NCI-H1092 treated with DMSO at 0.1 percent for 48 hours (cell line): Measurements from ENCODE around the gene SEC63.
A peak's percentile ranks its signal among the peaks of the same experiment; 100 is the strongest.
"Not testable (repeated sequence)": the region's sequence is repeated elsewhere in the genome, so short reads cannot be mapped to it uniquely, and the experiment has no call there.

Experiments used
- DNase-seq: peaks from one replicate; lab custom pipeline; 2025; lab: John Stamatoyannopoulos, UW

SEC63 gene

DNA sequence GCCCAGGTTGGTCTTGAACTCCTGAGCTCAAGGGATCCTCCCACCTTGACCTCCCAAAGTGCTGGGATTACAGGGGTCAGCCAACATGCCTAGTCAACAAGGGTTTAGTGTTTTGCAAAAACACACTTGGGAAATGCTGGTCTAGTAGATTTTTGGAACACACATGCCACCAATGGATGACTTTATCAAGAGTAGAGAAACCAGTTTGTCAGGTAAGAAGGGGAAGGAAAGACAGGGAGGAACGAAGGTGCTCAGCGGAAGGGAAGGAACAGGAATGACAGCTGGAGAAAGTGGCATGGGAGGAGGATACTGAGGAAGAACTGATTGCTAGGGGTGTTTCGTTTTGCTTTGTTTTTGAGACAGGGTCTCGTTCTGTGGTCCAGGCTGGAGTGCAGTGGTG lies 15.6 kb upstream of the SEC63 start:
- DNase-seq, result no peak

DNA sequence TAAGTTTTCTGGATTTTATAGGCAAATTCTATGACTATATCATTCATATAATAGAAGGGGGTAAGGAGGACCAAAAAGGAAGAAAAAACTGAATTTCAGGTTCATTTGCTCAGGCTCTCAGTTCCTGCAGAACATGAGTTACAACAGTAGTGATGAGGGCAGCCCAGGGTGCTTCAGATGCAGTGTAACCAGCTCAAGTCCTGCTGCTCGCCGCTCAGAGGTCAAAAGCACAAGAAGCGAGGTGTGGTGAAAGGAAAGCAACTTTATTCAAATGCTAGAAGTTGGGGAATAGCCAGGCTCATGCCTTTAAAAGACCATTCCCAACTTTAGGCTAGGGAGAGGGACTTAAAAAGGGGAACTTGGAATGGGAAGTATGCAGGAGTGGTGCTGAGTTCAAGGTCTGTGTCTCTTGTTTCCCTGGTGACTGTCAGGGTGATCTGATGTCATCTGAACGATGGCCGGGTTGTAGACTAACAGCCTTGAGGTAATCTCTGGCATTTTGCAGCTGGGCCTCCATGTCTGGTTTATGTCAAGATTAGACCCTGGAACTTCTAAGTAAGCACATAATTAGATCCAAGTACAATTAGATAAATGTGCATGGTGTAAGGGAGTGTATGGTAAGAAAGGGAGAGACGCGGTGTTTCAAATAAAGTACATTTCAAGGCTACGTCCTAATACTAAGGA lies 14.5 kb upstream of the SEC63 start:
- no peak for DNase-seq

DNA sequence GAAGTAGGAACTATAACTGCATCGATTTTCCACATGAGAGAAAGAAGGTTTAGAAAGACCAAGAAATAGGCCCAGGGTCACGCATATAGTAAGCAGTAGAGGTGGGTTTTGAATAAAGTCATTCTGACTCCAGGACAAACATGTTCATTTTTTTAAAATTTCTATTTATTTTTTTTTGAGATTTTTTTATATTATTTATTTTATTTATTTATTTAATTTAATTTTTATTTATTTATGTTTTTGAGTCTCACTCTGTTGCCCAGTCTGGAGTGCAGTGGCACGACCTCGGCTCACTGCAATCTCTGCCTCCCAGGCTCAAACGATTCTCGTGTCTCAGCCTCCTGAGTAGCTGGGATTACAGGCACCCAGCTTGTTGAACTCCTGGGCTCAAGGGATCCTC lies 13.2 kb upstream of the SEC63 start:
- DNase-seq, result no peak

DNA sequence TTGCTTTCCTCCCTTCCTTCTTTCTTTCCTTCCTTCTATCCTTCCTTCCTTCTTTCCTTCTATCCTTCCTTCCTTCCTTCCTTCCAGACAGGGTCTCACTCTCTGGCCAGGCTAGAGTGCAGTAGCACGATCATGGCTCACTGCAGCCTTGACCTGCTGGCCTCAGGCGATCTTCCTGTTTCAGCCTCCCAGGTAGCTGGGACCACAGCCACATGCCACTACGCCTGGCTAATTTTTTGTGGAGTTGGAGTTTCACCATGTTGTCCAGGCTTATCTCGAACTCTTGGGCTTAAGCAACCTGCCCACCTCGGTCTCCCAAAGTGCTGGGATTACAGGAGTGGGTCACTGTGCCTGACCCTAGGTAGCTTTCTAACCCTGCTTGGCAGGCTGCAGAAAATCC lies 12.2 kb upstream of the SEC63 start:
- DNase-seq, result no peak

DNA sequence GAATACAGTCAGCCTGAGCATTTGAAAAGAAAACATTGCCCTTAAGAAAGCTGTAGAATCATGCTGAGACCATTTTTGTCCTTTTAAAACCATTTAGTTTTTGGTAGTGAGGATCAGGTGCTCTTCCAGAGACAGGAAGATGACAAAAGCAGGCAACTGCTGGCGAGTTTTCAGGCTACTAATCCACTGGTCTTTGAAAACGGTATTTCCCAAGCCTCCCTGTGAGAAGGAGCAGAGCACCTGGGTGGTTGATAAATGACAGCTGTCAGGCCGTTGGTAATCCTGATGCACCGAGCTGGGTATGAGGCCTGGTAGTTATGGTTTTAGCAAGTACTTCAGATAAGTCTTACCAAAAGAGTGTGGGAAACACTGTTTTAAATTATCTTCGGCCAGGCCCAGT lies 10.1 kb upstream of the SEC63 start:
- no peak for DNase-seq

- no peak for DNase-seq
Measured at GRCh38 chr6:107965746-107966145, 7.7 kb upstream of the SEC63 start.

DNA sequence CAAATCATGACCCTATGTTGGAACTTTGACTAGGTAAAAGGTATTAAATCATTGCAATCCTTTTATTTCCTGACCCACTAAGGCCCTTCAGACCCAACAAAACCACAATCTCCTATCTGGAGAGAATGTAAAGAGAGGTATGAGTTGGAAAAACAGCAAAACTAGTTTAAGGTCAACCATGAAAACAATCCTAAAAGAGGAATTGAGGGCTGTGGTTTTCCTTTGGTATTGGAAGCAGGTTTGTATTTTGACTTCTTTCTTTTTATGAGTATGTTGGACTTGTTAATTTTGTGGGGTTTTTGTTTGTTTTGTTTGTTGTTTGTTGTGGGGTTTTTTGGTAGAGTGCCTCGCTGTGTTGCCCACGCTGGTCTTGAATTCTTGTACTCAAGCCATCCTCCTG lies 4.7 kb upstream of the SEC63 start:
- no peak for DNase-seq

- no peak for DNase-seq
Measured at GRCh38 chr6:107959392-107959791, 1.4 kb upstream of the SEC63 start.

DNA sequence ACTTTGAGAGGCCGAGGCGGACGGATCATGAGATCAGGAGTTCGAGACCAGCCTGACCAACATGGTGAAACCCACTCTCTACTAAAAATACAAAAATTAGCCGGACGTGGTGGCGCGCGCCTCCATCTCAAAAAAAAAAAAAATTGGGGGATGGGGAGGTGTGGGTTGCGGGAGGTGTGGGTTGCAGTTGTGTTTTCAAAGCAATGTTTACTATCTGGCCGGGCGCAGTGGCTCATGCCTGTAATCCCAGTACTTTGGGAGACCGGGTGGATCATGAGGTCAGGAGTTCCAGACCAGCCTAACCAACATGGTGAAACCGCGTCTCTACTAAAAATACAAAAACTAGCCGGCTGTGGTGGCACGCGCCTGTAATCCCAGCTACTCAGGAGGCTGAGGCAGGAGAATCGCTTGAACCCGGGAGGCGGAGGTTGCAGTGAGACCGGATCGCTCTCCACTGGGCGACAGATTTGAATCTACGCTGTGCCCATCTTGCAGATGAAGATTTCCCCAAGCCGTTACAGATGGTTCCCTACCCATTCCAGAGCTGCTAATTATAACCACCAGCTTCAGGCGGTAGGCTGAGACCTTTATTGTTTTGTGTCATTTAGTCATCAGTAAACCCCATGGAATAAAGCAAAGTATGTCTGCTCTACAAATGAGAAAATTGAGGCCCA lies 818 bp upstream of the SEC63 start:
- not testable (repeated sequence) for DNase-seq

GRCh38 chr6:107957308-107957908 lies 600 bp downstream of the SEC63 start:
- DNase-seq, result peak; percentile 37

- no peak for DNase-seq
Measured at GRCh38 chr6:107956586-107957307, 1.3 kb downstream of the SEC63 start.

GRCh38 chr6:107956181-107956580 lies 1.8 kb downstream of the SEC63 start:
- no peak for DNase-seq

GRCh38 chr6:107953858-107954414 lies 4.1 kb downstream of the SEC63 start:
- not testable (repeated sequence) for DNase-seq

GRCh38 chr6:107943626-107944439 lies 14.2 kb downstream of the SEC63 start:
- no peak for DNase-seq

GRCh38 chr6:107942142-107942541 lies 15.9 kb downstream of the SEC63 start:
- no peak for DNase-seq

DNA sequence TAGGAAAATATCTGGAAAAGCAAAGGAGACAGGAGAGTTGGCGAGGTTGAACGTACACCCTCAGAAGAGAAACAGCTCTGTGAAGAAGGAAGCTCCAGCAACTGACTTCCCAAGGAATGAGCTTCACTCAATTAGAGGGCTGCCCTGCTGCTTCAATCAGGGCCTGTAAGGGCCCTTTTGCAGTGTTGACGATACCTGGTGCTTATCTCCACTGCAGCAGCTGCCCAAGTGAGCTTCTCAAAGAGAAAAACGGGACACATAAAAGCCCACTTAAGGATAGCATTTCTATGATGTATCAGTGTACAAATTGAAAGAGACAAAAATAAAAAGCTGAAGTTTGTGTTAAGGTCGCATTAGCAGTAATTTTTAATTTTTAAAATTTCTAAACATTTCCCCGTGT lies 16.4 kb downstream of the SEC63 start:
- DNase-seq, result no peak

DNA sequence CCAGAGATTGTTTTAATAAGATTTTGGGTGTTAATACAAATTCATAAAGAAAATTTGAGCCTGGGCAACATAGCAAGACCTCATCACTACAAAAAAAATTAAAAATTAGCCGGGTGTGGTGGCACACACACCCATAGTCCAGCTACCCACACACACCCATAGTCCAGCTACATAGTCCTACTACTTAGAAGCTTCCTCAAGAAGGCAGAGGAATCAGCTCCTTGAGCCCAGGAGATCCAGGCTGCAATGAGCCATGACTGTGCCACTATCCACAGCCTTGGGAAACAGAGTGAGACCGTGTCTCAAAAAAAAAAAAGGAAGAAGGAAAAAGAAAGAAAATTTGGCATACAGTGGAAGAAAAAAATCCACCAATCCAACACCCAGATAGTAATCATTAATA lies 16.8 kb downstream of the SEC63 start:
- no peak for DNase-seq

DNA sequence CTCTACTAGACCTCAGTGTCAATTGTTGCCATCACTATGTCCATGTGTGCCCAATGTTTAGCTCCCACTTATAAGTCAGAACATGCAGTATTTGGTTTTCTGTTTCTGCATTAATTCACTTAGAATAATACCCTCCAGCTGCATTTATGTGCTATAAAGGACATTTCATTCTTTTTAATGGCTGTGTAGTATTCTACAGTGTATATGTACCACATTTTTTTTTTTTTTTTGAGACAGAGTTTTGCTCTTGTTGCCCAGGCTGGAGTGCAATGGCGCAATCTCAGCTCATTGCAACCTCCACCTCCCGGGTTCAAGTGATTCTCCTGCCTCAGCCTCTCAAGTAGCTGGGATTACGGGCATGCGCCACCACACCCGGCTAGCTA lies 21.1 kb downstream of the SEC63 start:
- DNase-seq, result not testable (repeated sequence)

- DNase-seq, result no peak
Measured at GRCh38 chr6:107936162-107936909, 21.7 kb downstream of the SEC63 start.

GRCh38 chr6:107934229-107934628 lies 23.8 kb downstream of the SEC63 start:
- not testable (repeated sequence) for DNase-seq

GRCh38 chr6:107932580-107932979 lies 25.4 kb downstream of the SEC63 start:
- no peak for DNase-seq
